Measurements from ENCODE around the gene LIPM. TPM values are rescaled to one million over a fixed set of nuclear protein-coding genes. Genes with fewer than 3 reads are reported as not detected.

LIPM gene
- total and polyA plus RNA-seq, 4 donors: 0.21 TPM; not detected in 3

DNA sequence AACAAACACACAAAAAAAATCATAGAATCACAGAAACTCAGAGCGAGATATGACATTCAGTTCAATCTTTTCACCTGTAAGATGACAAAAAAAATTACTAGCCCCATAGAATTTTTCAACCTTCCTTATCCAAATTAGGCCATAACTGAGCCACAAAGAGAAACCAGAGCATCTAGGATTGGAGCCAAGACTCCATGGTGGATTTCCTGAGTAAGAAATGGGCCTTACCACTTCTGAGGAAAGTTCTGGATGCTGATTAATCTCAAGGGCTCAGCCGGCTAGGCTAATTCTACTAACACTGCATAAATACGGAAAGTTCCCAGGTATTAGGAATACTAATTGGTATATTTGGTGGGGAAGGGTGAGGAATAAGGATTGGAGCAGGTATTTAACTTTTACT is 16.8 kb downstream of the LIPM start:
- WGBS (ENCODE audit: insufficient coverage): 82% methylated on average over 3 of the region's 3 CpGs

DNA sequence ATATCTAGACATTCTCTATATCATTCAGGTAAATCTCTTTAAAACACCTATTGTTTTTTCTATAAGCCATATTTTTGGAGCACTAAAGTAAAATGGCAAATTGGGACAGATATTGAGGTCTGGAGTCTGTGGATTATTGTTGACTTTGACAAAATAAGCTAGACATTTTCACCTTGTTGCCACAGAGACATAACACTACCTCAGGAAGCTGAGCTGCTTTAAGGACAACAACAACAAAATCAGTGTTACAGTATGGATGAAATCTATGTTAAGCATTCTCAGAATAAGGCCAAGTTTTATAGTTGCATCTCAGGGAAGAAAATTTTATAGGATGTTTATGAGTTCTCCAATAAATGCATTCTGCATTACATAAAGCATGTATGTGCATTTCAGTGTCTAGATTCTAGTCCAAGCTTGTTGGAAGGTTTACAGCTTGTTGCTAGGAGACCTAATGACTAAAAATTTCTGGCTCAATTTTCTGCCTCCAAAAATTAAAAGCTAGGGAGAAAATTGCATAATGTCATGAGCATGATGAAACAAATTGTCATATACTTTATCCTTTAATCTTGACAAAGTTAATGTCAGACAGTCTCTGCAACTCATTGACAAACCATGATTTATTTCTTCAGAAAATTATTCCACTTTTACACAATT is 18.3 kb downstream of the LIPM start:
- H3K27me3 ChIP-seq (ENCODE audit: control insufficient read depth, insufficient read depth, low read length): no peaks in the 10 kb centered on the region
- H3K4me1 ChIP-seq (ENCODE audit: control insufficient read depth, insufficient read depth, low read length): no peaks in the 10 kb centered on the region
- H3K4me3 ChIP-seq (ENCODE audit: low read depth, low read length): no peak overlapping the region
- H3K9me3 ChIP-seq (ENCODE audit: control insufficient read depth, insufficient read depth, low read length): no peaks in the 10 kb centered on the region
- no peak overlapping the region for H3K27ac ChIP-seq (ENCODE audit: low read depth, low read length)
- H3K36me3 ChIP-seq (ENCODE audit: control insufficient read depth, insufficient read depth, low read length): no peaks in the 10 kb centered on the region
- peak in 5 of 6 donors; percentile 7 to 74 (median 22) for DNase-seq (ENCODE audit: low read depth in 4 of 6, low spot score in 6 of 6)

More for the DNA sequence above, 16.8 kb downstream of the LIPM start:
- no peak overlapping the region for H3K4me3 ChIP-seq (ENCODE audit: low read depth, low read length)
- H3K36me3 ChIP-seq (ENCODE audit: control insufficient read depth, insufficient read depth, low read length): no peaks in the 10 kb centered on the region
- DNase-seq (ENCODE audit: low read depth in 4 of 6, low spot score in 6 of 6): no peak
- H3K9me3 ChIP-seq (ENCODE audit: control insufficient read depth, insufficient read depth, low read length): no peaks in the 10 kb centered on the region
- H3K4me1 ChIP-seq (ENCODE audit: control insufficient read depth, insufficient read depth, low read length): no peaks in the 10 kb centered on the region
- no peaks in the 10 kb centered on the region for H3K27me3 ChIP-seq (ENCODE audit: control insufficient read depth, insufficient read depth, low read length)
- H3K27ac ChIP-seq (ENCODE audit: low read depth, low read length): no peak overlapping the region

DNA sequence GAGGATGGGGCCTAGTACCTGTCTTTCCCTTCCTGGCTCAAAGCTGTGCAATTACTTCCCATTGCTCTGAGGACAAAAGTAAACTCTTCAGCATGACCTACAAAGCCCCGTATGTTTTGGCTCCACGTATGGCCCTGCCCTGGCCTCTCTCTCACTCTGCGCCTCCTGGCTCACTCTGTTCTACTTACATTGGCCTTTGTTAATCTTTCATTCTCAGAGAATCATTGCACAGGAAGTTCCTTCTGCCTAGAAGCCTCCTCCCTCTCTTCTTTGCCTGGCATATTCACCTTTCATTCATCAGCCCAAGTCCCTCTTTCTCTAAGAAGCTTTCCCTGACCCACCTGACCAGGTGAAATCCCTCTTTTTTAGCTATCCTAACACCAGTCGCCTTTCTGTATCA is 23.9 kb downstream of the LIPM start:
- 59% methylated on average over 3 of the region's 4 CpGs for WGBS (ENCODE audit: insufficient coverage)
- Histone ChIP-seq H3K4me1 (ENCODE audit: control insufficient read depth, insufficient read depth, low read length) (no peaks in the 10 kb centered on the region), H3K4me3 (ENCODE audit: low read depth, low read length) (no peak overlapping the region), H3K27ac (ENCODE audit: low read depth, low read length) (no peak overlapping the region), H3K27me3 (ENCODE audit: control insufficient read depth, insufficient read depth, low read length) (no peaks in the 10 kb centered on the region), H3K9me3 (ENCODE audit: control insufficient read depth, insufficient read depth, low read length) (no peaks in the 10 kb centered on the region), H3K36me3 (ENCODE audit: control insufficient read depth, insufficient read depth, low read length) (no peaks in the 10 kb centered on the region)
- no peak for DNase-seq (ENCODE audit: low read depth in 4 of 6, low spot score in 6 of 6)

DNA sequence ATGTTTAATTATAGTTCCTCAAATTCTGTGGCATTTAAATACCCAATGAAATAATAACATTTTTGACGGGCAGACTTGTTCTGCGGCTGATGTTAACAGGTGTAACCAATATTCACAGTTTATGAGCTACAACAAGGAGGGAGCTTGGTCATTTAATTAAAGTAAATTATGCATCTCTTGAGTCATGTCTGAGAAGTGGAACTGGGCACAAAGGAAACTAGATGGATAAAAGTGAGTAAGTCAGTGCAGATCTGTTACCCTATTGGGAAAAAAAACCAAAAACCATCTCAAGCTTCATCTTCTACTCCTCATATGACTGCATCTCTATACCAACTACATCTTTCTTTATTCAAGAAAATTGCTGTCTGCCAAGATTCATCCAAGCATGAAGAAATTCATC is 25.1 kb downstream of the LIPM start:
- no peak overlapping the region for H3K27ac ChIP-seq (ENCODE audit: low read depth, low read length)
- no peak overlapping the region for H3K4me3 ChIP-seq (ENCODE audit: low read depth, low read length)
- DNase-seq (ENCODE audit: low read depth in 4 of 6, low spot score in 6 of 6): no peak
- no peaks in the 10 kb centered on the region for H3K36me3 ChIP-seq (ENCODE audit: control insufficient read depth, insufficient read depth, low read length)
- no peaks in the 10 kb centered on the region for H3K27me3 ChIP-seq (ENCODE audit: control insufficient read depth, insufficient read depth, low read length)
- no CpG with 5 or more reads among the region's 2 CpGs for WGBS (ENCODE audit: insufficient coverage)
- no peaks in the 10 kb centered on the region for H3K4me1 ChIP-seq (ENCODE audit: control insufficient read depth, insufficient read depth, low read length)
- H3K9me3 ChIP-seq (ENCODE audit: control insufficient read depth, insufficient read depth, low read length): no peaks in the 10 kb centered on the region

DNA sequence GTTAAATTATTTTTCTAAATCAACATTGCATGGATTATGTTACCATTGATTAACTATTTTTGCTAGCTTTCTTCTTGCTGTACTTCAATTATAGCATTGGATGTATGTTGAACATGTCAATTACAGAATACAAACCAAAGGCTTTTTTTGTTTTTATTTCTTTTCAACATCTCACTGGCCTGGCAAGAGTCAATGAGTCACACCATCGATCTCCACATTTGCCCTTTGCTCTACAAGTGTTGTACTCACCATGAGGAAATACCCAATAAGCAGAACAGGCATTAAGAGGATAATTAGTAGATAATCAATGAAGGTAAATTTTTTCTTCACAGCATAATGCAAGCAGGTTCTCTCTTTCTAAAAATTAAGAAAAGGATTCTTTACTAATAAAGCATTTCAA is 25.8 kb downstream of the LIPM start:
- Histone ChIP-seq H3K4me3 (ENCODE audit: low read depth, low read length) (no peak overlapping the region), H3K27me3 (ENCODE audit: control insufficient read depth, insufficient read depth, low read length) (no peaks in the 10 kb centered on the region), H3K9me3 (ENCODE audit: control insufficient read depth, insufficient read depth, low read length) (no peaks in the 10 kb centered on the region), H3K27ac (ENCODE audit: low read depth, low read length) (no peak overlapping the region), H3K4me1 (ENCODE audit: control insufficient read depth, insufficient read depth, low read length) (no peaks in the 10 kb centered on the region), H3K36me3 (ENCODE audit: control insufficient read depth, insufficient read depth, low read length) (no peaks in the 10 kb centered on the region)
- no CpG with 5 or more reads among the region's 1 CpG for WGBS (ENCODE audit: insufficient coverage)
- no peak for DNase-seq (ENCODE audit: low read depth in 4 of 6, low spot score in 6 of 6)

DNA sequence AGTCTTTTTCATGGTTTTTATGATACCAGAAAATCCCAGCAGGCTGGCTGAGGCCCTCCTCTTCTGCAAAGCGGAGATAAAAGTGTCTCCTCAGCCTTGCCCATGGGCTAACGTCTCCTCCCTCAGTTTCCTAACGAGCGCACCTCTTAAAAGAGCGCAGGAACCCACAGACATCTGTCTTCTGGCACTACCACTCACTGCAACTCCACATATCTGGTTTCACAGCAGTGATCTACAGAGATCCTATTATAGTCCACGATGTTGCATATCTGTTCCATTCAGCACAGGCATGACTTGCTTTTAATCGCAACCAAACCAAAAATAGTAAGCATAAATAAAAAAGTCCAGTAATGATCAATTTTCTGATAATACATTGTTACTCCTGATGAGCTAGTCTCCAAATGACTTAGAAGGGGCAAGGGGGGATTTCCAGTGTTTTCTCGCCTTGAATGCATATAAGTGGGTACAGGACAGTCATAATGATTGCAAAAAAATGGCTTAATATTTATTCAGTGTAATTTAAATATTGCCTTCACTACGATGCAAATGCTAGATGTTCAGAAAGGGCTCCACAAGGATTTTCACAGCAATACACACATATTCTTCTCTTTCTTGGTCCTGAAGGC is 28.2 kb downstream of the LIPM start:
- no peak overlapping the region for H3K27ac ChIP-seq (ENCODE audit: low read depth, low read length)
- H3K4me1 ChIP-seq (ENCODE audit: control insufficient read depth, insufficient read depth, low read length): no peaks in the 10 kb centered on the region
- no peaks in the 10 kb centered on the region for H3K36me3 ChIP-seq (ENCODE audit: control insufficient read depth, insufficient read depth, low read length)
- H3K27me3 ChIP-seq (ENCODE audit: control insufficient read depth, insufficient read depth, low read length): no peaks in the 10 kb centered on the region
- WGBS (ENCODE audit: insufficient coverage): 77% methylated on average over 6 of the region's 9 CpGs
- no peak for DNase-seq (ENCODE audit: low read depth in 4 of 6, low spot score in 6 of 6)
- H3K9me3 ChIP-seq (ENCODE audit: control insufficient read depth, insufficient read depth, low read length): no peaks in the 10 kb centered on the region
- H3K4me3 ChIP-seq (ENCODE audit: low read depth, low read length): no peak overlapping the region

DNA sequence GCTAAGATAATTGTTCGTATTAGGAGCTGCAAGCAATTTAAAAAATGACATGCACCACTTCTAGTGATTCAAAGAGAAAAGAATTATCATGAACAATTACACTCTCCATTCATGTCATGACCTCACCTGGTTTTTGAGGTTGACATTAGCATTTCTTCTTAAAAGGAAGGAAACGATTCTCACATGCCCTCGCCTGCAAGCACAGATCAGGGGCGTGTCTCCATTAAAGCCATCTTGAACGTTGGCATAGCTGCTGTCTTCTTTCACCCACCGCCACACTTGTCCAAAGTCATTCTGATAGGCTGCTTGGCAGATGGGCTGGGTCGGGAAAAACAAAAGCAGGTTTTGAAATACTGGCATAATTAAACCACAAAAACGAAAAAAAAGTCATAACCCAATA is 29.2 kb downstream of the LIPM start:
- Histone ChIP-seq H3K4me1 (ENCODE audit: control insufficient read depth, insufficient read depth, low read length) (no peaks in the 10 kb centered on the region), H3K4me3 (ENCODE audit: low read depth, low read length) (no peak overlapping the region), H3K27ac (ENCODE audit: low read depth, low read length) (no peak overlapping the region), H3K9me3 (ENCODE audit: control insufficient read depth, insufficient read depth, low read length) (no peaks in the 10 kb centered on the region), H3K36me3 (ENCODE audit: control insufficient read depth, insufficient read depth, low read length) (no peaks in the 10 kb centered on the region), H3K27me3 (ENCODE audit: control insufficient read depth, insufficient read depth, low read length) (no peaks in the 10 kb centered on the region)
- no peak for DNase-seq (ENCODE audit: low read depth in 4 of 6, low spot score in 6 of 6)
- 73% methylated on average over 4 of the region's 8 CpGs for WGBS (ENCODE audit: insufficient coverage)

DNA sequence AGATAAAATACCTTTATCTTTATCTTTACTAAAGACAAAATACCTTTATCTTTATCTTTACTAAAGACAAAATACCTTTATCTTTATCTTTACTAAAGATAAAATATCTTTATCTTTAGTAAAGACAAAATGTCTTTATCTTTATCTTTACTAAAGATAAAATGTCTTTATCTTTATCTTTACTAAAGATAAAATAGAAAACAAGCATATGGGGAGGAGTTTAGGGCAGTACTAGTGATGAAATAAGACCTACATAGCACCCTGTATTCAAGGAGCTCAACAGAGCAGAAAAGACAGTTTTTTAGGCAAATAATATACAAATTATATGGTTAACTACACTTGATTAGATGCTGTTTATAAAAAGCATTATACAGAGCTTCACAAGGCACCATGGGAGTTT is 29.8 kb downstream of the LIPM start:
- Histone ChIP-seq H3K27me3 (ENCODE audit: control insufficient read depth, insufficient read depth, low read length) (no peaks in the 10 kb centered on the region), H3K4me1 (ENCODE audit: control insufficient read depth, insufficient read depth, low read length) (no peaks in the 10 kb centered on the region), H3K36me3 (ENCODE audit: control insufficient read depth, insufficient read depth, low read length) (no peaks in the 10 kb centered on the region), H3K9me3 (ENCODE audit: control insufficient read depth, insufficient read depth, low read length) (no peaks in the 10 kb centered on the region), H3K4me3 (ENCODE audit: low read depth, low read length) (no peak overlapping the region), H3K27ac (ENCODE audit: low read depth, low read length) (no peak overlapping the region)
- no peak for DNase-seq (ENCODE audit: low read depth in 4 of 6, low spot score in 6 of 6)

DNA sequence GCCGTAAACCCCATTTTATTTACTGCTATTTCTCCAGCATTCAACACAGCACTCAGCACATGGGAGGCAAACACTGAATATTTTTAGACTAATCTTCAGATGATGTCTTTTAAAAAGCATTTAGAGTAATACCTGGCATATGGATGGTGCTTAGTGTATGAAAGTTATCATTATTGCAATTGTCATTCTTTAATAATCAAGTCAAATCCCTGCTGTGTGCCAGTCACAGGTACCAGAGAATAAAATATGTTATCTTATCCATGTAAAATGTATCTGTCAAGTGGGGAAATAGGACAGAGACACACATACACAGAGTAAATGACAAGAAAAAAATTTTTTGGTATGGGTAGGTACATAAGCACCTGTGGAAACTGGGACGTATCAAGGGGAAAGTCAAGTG is 30.6 kb downstream of the LIPM start:
- Histone ChIP-seq H3K27me3 (ENCODE audit: control insufficient read depth, insufficient read depth, low read length) (no peaks in the 10 kb centered on the region), H3K4me1 (ENCODE audit: control insufficient read depth, insufficient read depth, low read length) (no peaks in the 10 kb centered on the region), H3K27ac (ENCODE audit: low read depth, low read length) (no peak overlapping the region), H3K9me3 (ENCODE audit: control insufficient read depth, insufficient read depth, low read length) (no peaks in the 10 kb centered on the region), H3K4me3 (ENCODE audit: low read depth, low read length) (no peak overlapping the region), H3K36me3 (ENCODE audit: control insufficient read depth, insufficient read depth, low read length) (no peaks in the 10 kb centered on the region)
- no peak for DNase-seq (ENCODE audit: low read depth in 4 of 6, low spot score in 6 of 6)
- WGBS (ENCODE audit: insufficient coverage): no CpG with 5 or more reads among the region's 2 CpGs

DNA sequence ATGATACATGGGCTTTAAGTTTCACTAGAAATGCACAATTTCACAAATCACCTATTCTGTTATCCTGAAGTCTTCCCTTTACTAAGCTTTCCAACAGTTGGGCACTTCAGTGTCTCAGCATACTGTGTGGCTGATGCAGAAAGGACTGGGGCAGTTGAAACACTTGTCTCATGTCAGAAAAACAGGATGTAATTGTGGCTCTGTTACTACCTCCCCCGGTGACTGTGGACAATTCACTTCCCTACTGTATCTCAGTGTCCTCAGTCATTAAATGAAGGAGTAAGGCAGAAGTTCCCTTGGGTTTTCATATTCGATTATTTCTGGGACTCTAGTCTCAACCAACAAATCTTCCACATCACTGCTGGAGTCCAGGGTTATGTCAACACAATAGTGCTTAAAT is 31.2 kb downstream of the LIPM start:
- Histone ChIP-seq H3K4me1 (ENCODE audit: control insufficient read depth, insufficient read depth, low read length) (no peaks in the 10 kb centered on the region), H3K36me3 (ENCODE audit: control insufficient read depth, insufficient read depth, low read length) (no peaks in the 10 kb centered on the region), H3K4me3 (ENCODE audit: low read depth, low read length) (no peak overlapping the region), H3K9me3 (ENCODE audit: control insufficient read depth, insufficient read depth, low read length) (no peaks in the 10 kb centered on the region), H3K27me3 (ENCODE audit: control insufficient read depth, insufficient read depth, low read length) (no peaks in the 10 kb centered on the region), H3K27ac (ENCODE audit: low read depth, low read length) (no peak overlapping the region)
- 60% methylated on average over 1 of the region's 2 CpGs for WGBS (ENCODE audit: insufficient coverage)
- no peak for DNase-seq (ENCODE audit: low read depth in 4 of 6, low spot score in 6 of 6)

All from spinal cord (tissue), 10 donors.